Right ventricle myocardium superior (tissue), 1 donor: ENCODE data around the gene NPEPL1. TPM values are rescaled to one million over a fixed set of nuclear protein-coding genes. Genes with fewer than 3 reads are reported as not detected.
"Not testable (repeated sequence)": the region's sequence is repeated elsewhere in the genome, so short reads cannot be mapped to it uniquely, and the experiment has no call there.

Experiments used
- ATAC-seq: fragments of 200-7000 bp; cut with Tn5 transposase; one replicate; pipeline ENCODE4 v1.9.1; 2020; ENCODE audit warnings: mild to moderate bottlenecking; ENCODE audit not compliant: poor library complexity
- DNase-seq: peaks from one replicate; pipeline ENCODE4 v3.0.0-alpha.2; 2020
- intact Hi-C: fragments of 100-400 bp; cut with DNase I; formaldehyde crosslinking; loops from one replicate; pipeline ENCODE4 v1.11.2; 2022
- total RNA-seq: library from RNA; stranded (reverse); fragmentation: NEBNext Ultra II Directional; extraction: Animal tissue kit (Norgen Biotek cat#: 25700); gene quantifications from one replicate; pipeline ENCODE4 v1.2.1, GENCODE V29; 2021
- donor health status: DM: no; HTN: yes; CAD: no; lungs with severe emphysema.

NPEPL1 gene
- total RNA-seq, 1 donor from 2014 or later: 24.4 TPM

DNA sequence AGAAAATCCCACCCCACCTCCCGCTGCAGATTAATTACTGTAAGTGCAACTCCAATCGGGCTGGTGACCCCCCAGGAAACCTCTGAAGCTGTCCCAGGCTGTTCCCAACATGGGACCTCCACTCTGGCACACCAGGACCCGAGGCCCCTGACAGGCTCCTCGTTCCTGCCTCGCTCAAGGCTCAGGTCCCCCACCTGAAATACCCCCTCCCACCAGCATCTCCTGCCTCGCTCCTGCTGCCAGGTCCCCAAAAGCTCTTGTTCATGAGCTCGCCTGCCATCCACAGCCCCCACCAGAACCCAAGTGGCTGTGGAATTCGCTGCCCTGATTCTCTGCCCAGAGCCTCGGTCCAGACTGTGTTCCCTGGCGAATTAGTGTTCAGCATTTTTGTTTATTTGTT, 26.1 kb downstream of the NPEPL1 start:
- intact Hi-C loops: no loop called here
- no peak for ATAC-seq
- DNase-seq: peak; percentile 3

DNA sequence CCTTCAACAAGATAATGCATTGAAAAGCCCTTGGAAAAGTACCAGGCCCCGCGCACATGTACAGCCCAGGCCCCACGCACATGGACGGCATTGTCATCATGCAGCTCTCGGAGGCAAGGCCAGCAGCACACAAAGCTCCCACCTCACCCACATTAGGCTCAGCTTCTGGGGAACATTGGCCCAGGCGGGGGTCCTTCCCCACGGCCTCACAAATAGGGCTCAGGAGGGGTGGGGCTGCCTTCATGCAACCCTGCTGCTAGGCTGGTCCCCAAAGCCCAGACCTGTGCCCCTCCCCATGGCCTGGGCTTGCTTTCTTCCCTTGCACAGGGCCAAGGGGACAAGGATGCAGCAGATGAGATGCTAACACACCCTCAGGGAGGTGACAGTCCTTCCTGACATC, 26.7 kb downstream of the NPEPL1 start:
- intact Hi-C loops: no loop called here
- DNase-seq (peak; percentile 23), ATAC-seq (no peak)

- ATAC-seq (no peak), DNase-seq (peak; percentile 11)
- intact Hi-C loops: no loop called here
Observed at GRCh38 chr20:58719971-58720371, 27.4 kb downstream of the NPEPL1 start.

GRCh38 chr20:58720890-58721289, 28.3 kb downstream of the NPEPL1 start:
- intact Hi-C loops: no loop called here
- DNase-seq (no peak), ATAC-seq (no peak)

- DNase-seq: peak; percentile 42
- peak; percentile 48 for ATAC-seq
- intact Hi-C loops: no loop called here
Observed at GRCh38 chr20:58721951-58722778, 29.6 kb downstream of the NPEPL1 start.

DNA sequence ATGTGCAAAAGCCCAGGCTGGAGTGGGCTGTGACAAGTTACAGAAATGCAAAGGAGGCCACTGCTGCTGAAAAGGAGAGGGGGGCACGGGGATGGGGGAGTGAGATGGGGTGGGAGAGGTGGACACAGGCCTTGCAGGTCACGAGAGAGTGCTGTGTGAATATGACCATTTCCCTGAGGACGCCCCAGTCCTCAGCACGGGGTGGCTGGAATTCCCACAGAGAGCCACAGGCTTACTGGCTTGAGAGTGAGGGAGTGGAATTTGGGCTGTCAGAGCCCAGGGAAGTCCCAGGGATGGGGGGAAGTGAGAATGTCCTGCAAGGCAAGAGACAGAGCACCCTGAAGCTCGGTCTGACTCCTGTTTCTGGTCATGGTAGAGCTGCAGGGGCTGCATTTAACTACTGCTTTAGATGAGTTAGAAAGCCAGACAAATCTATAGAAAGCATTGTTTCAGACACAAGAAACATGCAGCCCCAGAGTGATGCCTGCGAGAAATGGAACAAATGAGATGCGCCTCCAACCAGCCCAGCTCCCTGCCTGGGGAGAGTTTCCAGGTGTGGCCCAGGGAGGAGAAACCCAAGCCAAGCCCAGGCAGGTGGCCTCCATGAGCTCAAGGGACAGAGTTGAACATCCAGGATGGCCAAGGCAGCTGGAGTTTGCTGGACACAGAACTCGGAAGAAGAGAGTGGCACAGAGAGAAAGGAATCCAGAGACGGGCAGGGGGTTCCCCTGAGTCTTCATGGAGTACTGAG, 30.5 kb downstream of the NPEPL1 start:
- no peak for ATAC-seq
- intact Hi-C loops: no loop called here
- DNase-seq: no peak

DNA sequence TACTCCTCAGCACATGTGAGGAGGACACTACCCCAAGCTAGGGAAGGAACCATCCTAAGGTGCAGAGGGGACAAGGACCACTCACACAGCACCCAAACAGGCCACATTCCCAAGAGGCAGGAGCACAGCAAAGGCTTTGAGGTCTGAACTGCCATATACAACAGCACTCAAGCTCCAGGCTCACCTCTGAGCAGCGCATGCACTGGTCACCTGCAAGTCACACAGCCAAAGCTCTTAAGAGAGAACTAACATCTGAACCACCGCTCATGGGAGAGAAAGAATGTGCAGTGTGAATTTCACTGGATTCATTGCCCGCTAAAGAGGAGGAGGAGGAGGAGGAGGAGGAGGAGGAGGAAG, 31.0 kb downstream of the NPEPL1 start:
- no peak for DNase-seq
- intact Hi-C loops: no loop called here
- ATAC-seq: no peak

- DNase-seq, intact Hi-C loops, ATAC-seq: not testable (repeated sequence)
Observed at GRCh38 chr20:58726156-58726555, 33.6 kb downstream of the NPEPL1 start.

DNA sequence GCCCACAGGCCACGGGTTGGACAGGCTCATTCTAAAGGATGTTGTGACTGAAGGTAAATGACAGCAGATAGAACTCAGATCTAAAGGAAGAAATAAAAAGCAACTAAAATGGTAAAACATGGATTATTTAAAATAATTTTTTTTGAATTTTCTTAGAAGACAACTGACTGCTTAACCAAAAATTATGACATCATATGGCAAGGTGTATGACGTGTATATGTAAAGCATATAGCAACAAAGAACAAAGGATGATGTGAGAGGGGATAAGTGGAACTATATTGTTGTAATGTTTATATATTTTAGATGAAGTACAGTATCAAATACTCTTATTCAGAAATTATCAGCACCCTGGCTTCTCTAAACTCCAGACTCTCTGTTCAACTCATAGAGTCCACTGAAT, 38.6 kb downstream of the NPEPL1 start:
- ATAC-seq: no peak
- DNase-seq: no peak
- intact Hi-C loops: no loop called here

DNA sequence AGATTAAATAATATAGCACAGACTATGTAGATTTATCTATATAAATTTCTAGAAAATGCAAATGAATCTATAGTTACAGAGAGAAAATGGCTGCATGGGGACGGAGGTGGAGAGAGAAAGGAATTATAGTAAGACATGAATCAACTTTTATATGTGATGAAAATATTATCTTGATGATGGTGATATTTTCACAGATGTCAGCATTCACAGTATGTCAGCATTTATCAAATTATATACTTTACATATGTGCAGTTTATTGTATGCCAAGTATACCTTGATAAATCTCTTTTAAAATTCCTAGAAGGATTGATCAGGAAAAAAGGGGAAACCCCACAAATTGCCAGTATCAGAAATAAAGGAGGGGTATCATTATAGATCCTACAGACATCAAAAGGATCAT, 44.6 kb downstream of the NPEPL1 start:
- no peak for ATAC-seq
- no peak for DNase-seq
- intact Hi-C loops: no loop called here

DNA sequence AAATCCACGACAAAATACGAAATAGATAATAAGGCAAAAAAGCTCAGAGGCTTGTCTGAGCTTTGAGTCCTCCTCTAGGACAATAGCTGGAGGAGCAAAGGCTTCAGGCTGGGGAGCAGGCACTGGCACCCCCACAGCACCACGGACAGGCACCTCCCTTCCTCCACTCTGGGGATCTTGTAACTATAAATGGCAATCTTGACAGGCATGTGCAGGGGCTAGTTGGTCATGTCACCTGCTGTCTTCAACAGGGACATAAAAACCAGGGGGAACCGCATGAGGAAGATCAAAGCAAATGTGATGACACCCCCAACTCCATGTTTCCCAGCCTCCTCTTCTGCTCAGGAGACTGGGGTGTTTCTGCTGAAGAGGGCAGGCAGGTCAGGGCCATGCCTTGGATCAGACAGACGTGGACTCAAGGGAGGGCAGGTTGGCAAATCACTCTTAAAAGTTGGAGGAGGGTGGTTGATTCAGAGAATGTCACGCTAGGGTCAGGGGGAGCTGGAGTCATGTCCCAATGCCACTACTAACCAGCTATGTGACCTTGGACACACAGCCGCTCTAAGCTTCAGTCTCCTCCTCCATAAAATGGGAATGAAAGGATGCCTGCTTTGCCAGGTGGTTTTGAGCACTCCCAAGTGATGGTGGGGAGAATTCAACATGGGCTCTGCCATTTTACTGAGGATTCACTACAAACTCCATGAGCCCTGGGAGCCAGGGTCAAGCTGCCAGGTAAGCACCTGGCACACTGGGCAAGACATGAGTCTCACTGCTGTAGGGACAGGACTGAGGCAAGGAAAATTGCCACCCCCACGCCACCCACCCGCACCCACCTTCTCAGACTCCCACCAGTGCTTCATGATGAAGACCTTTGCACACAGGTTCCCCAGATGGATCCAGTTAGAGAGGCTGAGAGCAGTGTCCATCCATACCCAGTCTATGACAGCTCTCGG, 48.0 kb downstream of the NPEPL1 start:
- intact Hi-C loops: no loop called here
- no peak for DNase-seq
- ATAC-seq: no peak

DNA sequence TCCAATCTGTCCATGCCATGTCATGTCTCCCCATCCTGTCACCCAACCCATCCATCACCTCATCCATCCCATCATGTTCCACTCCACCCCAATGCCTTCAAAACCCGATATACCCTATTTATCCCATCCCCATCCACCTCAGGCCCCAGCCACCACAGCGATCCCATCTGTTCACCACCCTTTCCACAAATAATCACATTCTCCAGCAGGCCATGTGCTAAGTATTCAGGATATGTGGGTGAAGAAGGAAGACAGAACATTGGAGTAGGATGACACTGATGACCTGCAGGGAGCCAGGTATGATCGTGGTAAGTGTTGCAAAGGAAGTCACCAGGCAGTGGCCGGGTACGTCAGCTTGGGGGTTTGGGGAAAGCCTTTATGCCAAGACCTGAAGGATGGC, 48.8 kb downstream of the NPEPL1 start:
- DNase-seq (no peak), ATAC-seq (no peak)
- intact Hi-C loops: no loop called here

GRCh38 chr20:58742668-58743566, 50.3 kb downstream of the NPEPL1 start:
- intact Hi-C loops: no loop called here
- no peak for DNase-seq
- no peak for ATAC-seq

GRCh38 chr20:58743929-58744534, 51.4 kb downstream of the NPEPL1 start:
- no peak for ATAC-seq
- DNase-seq: no peak
- intact Hi-C loops: no loop called here

DNA sequence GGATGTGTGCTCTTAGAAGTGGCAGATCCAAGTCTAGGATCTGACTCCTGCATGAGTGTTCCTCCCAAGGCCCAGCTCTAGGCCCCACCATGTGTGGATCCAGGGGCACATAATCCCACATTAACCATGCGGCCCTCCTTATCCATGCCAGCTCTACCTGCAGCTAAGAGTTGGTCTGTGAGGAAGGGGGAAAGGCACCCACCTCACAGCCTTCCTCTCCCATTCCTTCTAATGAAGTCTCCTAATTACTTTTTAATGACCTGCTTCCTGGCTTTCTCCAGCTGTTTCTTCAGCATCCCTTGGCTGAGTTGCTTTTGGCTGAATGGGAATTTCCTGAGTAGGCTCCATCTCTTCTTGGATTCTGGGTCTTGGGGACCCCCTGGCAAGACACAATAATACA, 52.2 kb downstream of the NPEPL1 start:
- ATAC-seq (no peak), DNase-seq (no peak)
- intact Hi-C loops: no loop called here

GRCh38 chr20:58745391-58745790, 52.8 kb downstream of the NPEPL1 start:
- ATAC-seq (no peak), DNase-seq (no peak)
- intact Hi-C loops: no loop called here

DNA sequence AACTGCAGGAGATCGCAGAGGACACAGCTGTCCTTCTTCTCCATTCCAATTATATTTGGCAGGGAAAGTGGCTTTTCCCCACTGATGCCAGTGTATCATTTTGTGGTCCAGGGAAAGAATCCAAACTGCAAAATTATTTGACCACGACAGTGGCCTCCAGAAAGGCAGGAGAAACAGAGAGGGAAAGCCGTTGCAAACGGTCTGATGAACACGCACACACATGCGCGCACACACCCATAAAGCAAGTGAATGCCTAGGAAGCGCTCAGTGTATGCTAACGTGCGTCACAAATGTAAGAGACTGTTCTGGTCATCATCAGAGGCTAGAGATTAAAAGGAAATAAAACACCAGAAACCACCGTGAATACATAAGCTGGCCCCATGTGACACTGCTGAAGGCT, 54.0 kb downstream of the NPEPL1 start:
- no peak for ATAC-seq
- intact Hi-C loops: no loop called here

GRCh38 chr20:58747211-58747610, 54.6 kb downstream of the NPEPL1 start:
- intact Hi-C loops: no loop called here
- DNase-seq (no peak), ATAC-seq (no peak)

More for the DNA sequence above, 54.0 kb downstream of the NPEPL1 start:
- no peak for DNase-seq
